GM19468 (cell line): Measurements from ENCODE around the gene RBM33.
"Not testable (repeated sequence)": the region's sequence is repeated elsewhere in the genome, so short reads cannot be mapped to it uniquely, and the experiment has no call there.

Experiments used
- ATAC-seq: cut with Tn5 transposase; IDR thresholded peaks from one replicate; pipeline ENCODE4 v1.9.1; 2021; ENCODE audit warnings: mild to moderate bottlenecking, moderate library complexity, moderate number of reproducible peaks; ENCODE audit not compliant: unreplicated experiment; ENCODE audit errors: extremely low read depth

The RBM33 gene

DNA sequence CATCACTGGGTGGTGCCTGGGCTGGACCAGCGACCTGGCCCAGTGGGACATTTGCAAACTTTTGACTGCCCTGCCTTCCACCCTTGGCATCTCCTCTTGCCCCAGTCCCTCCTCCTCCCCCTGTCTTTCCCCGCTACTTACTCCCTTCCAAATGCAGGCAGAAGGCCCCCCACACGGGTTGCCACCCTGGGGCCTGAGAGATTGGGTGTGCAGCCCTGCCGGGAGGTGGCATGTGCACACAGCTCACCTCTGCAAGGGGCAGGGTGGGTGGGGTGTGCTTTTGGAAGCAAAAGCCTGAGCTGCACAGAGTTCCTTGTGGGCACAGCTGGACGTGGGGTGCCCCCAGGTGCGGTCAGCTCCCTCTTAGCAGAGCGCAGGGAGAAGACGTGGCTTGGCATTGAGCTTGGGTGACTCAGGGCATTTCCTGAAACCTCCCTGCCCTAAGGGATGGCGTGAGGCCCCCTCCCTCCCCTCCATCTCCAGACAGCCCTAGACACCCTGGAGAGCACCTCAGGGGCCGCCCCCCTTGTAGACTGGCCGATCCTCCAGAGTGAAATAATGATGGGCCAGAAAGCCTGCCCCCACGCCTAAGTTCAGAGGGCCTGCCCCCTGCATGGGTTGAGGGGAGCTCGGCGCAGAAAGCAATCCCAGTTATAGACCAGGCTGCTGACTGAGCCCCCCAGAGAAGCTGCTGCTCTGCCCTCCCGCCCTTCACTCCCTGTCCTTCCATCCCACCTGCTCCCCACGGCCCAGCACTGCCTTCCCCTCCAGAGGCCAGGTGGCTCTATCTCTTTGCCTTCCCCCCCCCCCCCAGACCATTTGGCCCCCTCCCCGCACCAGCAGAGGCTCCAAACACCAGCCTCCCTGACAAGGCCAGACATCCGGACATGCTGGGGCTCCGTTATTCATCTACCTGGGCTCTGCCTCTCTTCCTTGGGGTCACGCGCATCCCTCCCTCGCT lies 170.1 kb downstream of the RBM33 start:
- no peak for ATAC-seq

- peak; percentile 49 for ATAC-seq
Observed at GRCh38 chr7:155815332-155816191, 171.1 kb downstream of the RBM33 start.

DNA sequence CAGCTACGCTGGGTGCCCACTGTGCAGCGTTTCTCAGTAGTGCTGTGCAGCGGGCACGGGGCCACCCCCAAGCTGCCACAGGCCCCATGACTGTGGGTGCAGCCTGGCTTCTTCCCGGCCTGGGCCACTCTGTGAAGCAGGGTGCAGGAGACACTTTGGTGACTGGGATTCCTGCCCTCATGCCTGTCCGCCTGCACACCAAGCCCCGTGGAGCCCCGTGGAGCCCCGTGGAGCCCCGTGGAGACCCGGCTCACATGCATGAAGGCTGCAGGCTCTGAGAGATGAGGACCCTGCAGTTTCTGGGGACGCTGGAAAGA lies 171.7 kb downstream of the RBM33 start:
- no peak for ATAC-seq

GRCh38 chr7:155816996-155817395 lies 172.5 kb downstream of the RBM33 start:
- no peak for ATAC-seq

- ATAC-seq: not testable (repeated sequence)
Observed at GRCh38 chr7:155817515-155817914, 173.1 kb downstream of the RBM33 start.

DNA sequence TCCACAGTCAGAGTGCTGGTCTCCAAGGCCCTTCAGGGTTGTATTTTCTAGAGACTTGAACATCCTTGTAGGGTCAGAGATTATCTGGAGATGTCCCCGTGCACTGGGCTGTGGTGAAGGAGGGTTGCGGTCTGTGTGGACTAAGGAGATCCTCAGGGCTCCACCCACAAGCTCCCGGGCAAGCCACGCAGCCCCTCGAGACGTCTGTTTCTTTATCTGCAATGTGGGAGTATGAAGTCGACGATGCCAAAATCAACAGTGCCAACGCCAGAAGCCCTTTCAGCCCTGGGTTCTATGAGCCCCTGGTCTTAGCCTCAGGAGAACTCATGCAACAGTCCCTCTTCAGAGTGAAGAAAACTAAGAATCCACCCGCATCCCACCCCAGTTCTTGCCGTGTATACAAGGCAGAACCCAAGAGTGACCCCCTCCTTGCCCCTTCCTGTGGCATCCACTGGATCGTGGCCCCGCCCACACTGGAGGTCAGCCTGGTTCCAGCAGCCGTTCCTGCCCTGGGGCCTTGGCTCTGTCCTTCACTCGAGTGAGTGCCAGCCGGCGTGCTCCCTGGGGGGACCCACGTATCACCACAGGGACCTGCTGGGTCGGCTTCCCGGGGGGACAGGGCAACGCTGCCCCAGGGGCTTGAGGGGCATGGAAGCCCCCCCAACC lies 173.8 kb downstream of the RBM33 start:
- ATAC-seq: no peak

GRCh38 chr7:155818820-155819168 lies 174.3 kb downstream of the RBM33 start:
- ATAC-seq: no peak

- no peak for ATAC-seq
Observed at GRCh38 chr7:155819186-155819585, 174.7 kb downstream of the RBM33 start.

- ATAC-seq: no peak
Observed at GRCh38 chr7:155820246-155820645, 175.8 kb downstream of the RBM33 start.

DNA sequence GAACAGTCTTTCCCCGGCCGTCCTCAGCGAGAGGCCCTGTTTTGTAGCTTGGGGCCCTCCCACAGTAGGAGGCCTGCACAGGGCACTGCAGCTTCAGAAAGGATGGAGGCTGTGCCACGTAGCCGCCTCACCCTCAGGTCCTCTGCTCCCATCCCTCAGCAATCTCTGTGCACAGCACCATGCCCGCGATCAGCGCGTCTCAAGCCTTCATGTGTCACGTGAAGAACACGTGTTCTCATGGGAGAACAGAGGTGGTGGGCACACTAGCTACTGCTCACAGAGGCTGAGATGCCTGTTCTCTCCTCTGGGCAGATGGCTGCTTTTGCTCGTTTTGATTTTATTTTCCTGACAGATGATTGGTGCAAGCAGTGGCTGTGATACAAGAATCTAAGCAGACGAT lies 176.3 kb downstream of the RBM33 start:
- no peak for ATAC-seq

GRCh38 chr7:155821851-155822250 lies 177.4 kb downstream of the RBM33 start:
- ATAC-seq: no peak

DNA sequence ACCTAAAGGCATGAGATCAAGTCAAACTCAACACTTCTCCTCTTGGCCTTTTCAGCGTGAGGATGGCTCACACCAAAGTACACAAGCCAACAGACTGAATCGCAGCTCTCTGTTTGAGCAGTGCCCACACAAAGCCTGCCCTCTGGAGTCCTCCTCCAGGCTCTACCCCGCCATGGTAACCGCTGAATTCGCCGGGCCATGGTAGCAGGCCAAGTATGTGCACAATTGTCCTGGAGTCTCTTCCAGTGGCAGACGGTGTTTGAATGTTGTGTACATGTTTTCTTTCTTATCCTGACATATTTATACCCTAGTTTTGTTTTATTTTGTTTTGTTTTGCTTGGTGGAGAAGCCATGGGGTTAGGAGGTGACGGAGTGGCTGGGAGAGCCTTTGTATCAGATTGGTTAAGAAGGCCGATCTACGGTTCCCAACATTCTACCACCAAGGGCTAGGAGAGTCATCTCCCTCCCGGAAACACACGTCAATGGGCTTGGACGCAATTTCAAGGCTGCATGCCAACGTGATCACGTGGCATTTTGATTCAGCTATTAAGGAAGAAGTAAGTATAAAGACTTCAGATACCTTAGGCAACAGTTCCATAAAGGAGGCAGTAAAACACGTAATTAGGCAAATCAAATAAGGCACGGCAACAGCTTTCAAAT lies 179.9 kb downstream of the RBM33 start:
- no peak for ATAC-seq

DNA sequence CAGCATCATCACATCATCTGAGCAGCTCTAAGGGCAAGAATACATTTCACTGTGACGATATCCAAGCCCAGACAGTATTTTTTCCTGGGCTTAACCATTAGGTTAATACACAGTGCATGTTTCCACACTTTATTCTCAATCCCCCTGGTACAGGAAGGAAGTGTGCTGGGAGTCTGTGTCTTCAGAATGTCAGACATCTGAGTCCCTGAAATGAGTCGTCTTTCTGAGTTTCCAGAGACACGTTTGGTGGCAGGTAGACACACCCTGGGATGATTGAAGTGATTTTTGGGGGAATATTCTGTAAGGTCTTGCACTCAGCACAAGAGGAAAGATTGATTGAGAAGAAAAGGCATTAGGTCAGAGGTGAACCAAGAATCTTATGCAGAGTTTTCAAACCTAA lies 180.9 kb downstream of the RBM33 start:
- no peak for ATAC-seq

GRCh38 chr7:155829796-155830470 lies 185.5 kb downstream of the RBM33 start:
- ATAC-seq: no peak
